ENCODE results near the gene C11orf86. TPM values are rescaled to one million over a fixed set of nuclear protein-coding genes. Genes with fewer than 3 reads are reported as not detected.

C11orf86 gene
- total RNA-seq, 2 experiments from 2014 or later = not detected

DNA sequence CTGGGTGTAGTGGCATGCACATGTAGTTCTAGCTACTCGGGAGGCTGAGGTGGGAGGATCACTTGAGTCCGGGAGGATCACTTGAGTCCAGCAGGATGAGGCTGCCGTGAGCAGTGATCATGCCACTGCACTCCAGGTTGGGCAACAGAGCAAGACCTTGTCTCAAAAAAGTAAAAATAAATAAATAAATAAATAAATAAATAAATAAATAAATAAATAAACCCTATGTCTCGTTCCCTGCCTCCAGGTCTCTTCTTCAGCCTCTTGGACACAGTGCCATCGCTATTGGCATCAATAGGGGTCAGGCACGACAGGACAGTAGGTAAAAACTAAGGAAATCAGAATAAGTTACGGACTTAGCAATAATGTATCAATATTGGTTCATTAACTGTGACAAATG lies 24.5 kb downstream of the C11orf86 start:
- Histone ChIP-seq H3K9me2 (ENCODE audit: insufficient read depth, low read length) (no peaks in the 10 kb centered on the region), H3K4me3 (ENCODE audit: low read depth, low read length, poor library complexity, severe bottlenecking) (no peak overlapping the region), H4K20me1 (ENCODE audit: insufficient read depth, low read length) (no peaks in the 10 kb centered on the region), H3K79me2 (ENCODE audit: insufficient read depth, low read depth, low read length) (no peaks in the 10 kb centered on the region), H2AFZ (ENCODE audit: low read length) (no peak overlapping the region), H3K4me1 (ENCODE audit: insufficient read depth, low read length, poor library complexity, severe bottlenecking) (no peaks in the 10 kb centered on the region), H3K4me2 (ENCODE audit: low read length) (no peak overlapping the region), H3K9me3 (ENCODE audit: low read length) (no peaks in the 10 kb centered on the region), H3K27ac (ENCODE audit: low read depth, low read length, poor library complexity, severe bottlenecking) (no peak overlapping the region), H3K36me3 (ENCODE audit: insufficient read depth, low read length) (no peaks in the 10 kb centered on the region)
- BruUV-seq (replicated peaks) = no TSS peak
- intact Hi-C loops (cut with micrococcal nuclease; ENCODE audit: unreplicated experiment) = no loop called here
- DNase-seq (ENCODE audit: low spot score) = no peak
- ChIA-PET POLR2A (no interaction called here), CTCF (ENCODE audit: unreplicated experiment) (no interaction called here)
- TF ChIP-seq EZH2phosphoT487 (IDR thresholded peaks at IDR 0.05; ENCODE audit: borderline replicate concordance, low read depth, low read length) = no peak
- TF ChIP-seq, protein P1, sequence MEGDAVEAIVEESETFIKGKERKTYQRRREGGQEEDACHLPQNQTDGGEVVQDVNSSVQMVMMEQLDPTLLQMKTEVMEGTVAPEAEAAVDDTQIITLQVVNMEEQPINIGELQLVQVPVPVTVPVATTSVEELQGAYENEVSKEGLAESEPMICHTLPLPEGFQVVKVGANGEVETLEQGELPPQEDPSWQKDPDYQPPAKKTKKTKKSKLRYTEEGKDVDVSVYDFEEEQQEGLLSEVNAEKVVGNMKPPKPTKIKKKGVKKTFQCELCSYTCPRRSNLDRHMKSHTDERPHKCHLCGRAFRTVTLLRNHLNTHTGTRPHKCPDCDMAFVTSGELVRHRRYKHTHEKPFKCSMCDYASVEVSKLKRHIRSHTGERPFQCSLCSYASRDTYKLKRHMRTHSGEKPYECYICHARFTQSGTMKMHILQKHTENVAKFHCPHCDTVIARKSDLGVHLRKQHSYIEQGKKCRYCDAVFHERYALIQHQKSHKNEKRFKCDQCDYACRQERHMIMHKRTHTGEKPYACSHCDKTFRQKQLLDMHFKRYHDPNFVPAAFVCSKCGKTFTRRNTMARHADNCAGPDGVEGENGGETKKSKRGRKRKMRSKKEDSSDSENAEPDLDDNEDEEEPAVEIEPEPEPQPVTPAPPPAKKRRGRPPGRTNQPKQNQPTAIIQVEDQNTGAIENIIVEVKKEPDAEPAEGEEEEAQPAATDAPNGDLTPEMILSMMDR (conservative IDR thresholded peaks at IDR 0.05; ENCODE audit: low read length) = no peak

GRCh38 chr11:67001332-67001731 lies 26.2 kb downstream of the C11orf86 start:
- Histone ChIP-seq H3K79me2 (ENCODE audit: insufficient read depth, low read depth, low read length) (no peaks in the 10 kb centered on the region), H2AFZ (ENCODE audit: low read length) (no peak overlapping the region), H4K20me1 (ENCODE audit: insufficient read depth, low read length) (no peaks in the 10 kb centered on the region), H3K4me2 (ENCODE audit: low read length) (no peak overlapping the region), H3K36me3 (ENCODE audit: insufficient read depth, low read length) (no peaks in the 10 kb centered on the region), H3K9me2 (ENCODE audit: insufficient read depth, low read length) (no peaks in the 10 kb centered on the region), H3K27ac (ENCODE audit: low read depth, low read length, poor library complexity, severe bottlenecking) (no peak overlapping the region), H3K9me3 (ENCODE audit: low read length) (no peaks in the 10 kb centered on the region), H3K4me1 (ENCODE audit: insufficient read depth, low read length, poor library complexity, severe bottlenecking) (peaks cover 3% of the 10 kb centered on the region), H3K4me3 (ENCODE audit: low read depth, low read length, poor library complexity, severe bottlenecking) (no peak overlapping the region)
- BruUV-seq (replicated peaks) = no TSS peak
- ChIA-PET POLR2A (interaction anchor here (0.8 kb wide), 1 partner anchor 79 kb away, joined by 3 read pairs; no protein-coding TSS in a partner anchor), CTCF (ENCODE audit: unreplicated experiment) (interaction anchor here (0.6 to 1.1 kb wide), 2 partner anchors 20 to 122 kb away, joined by 3 to 4 read pairs; no protein-coding TSS in a partner anchor)
- DNase-seq (ENCODE audit: low spot score) = no peak
- intact Hi-C loops (cut with micrococcal nuclease; ENCODE audit: unreplicated experiment) = no loop called here
- no peak for TF ChIP-seq EZH2phosphoT487 (IDR thresholded peaks at IDR 0.05; ENCODE audit: borderline replicate concordance, low read depth, low read length)
- TF ChIP-seq, protein P1 (conservative IDR thresholded peaks at IDR 0.05; ENCODE audit: low read length) = no peak

DNA sequence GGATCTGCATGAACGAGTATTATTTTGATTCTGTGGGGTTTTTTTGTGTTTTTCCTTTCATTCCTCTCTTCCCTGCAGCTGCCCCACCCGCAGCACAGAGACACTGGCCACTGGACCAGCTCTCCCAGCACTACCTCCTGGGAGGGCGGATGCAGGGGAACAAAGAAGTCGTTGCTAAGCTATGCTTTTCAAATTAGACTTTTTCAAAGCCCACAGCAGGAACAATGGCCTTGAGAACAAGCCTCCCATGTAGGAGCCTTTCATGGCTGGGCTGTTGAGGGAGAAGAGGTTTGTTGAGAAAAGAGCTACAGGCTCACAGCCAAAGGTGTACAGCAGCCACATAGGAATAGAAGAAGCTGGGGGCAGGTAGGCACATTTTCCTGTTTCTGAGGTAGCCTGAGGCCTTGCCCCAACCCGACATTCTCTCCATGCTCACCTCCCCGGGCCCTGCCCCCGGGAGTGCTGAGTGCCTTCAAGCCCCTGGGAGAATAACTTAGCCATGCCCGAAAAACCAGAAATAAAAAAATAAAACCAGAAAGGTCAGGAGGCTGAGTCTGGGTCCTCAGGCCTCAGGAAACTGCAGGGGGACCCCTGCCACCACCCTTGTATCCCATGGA lies 27.3 kb downstream of the C11orf86 start:
- Histone ChIP-seq H3K9me2 (ENCODE audit: insufficient read depth, low read length) (no peaks in the 10 kb centered on the region), H2AFZ (ENCODE audit: low read length) (no peak overlapping the region), H3K4me3 (ENCODE audit: low read depth, low read length, poor library complexity, severe bottlenecking) (no peak overlapping the region), H3K4me1 (ENCODE audit: insufficient read depth, low read length, poor library complexity, severe bottlenecking) (peaks cover 12% of the 10 kb centered on the region), H3K9me3 (ENCODE audit: low read length) (peaks cover 6% of the 10 kb centered on the region; the same call in 1 of the 2 replicates), H3K79me2 (ENCODE audit: insufficient read depth, low read depth, low read length) (no peaks in the 10 kb centered on the region), H3K27ac (ENCODE audit: low read depth, low read length, poor library complexity, severe bottlenecking) (no peak overlapping the region), H3K36me3 (ENCODE audit: insufficient read depth, low read length) (no peaks in the 10 kb centered on the region), H4K20me1 (ENCODE audit: insufficient read depth, low read length) (no peaks in the 10 kb centered on the region), H3K4me2 (ENCODE audit: low read length) (no peak overlapping the region)
- BruUV-seq (replicated peaks) = no TSS peak
- no peak for TF ChIP-seq EZH2phosphoT487 (IDR thresholded peaks at IDR 0.05; ENCODE audit: borderline replicate concordance, low read depth, low read length)
- TF ChIP-seq, protein P1 (conservative IDR thresholded peaks at IDR 0.05; ENCODE audit: low read length) = no peak
- DNase-seq (ENCODE audit: low spot score) = no peak
- ChIA-PET POLR2A (no interaction called here), CTCF (ENCODE audit: unreplicated experiment) (interaction anchor here (1.1 kb wide), 1 partner anchor 18 kb away, joined by 3 read pairs; no protein-coding TSS in a partner anchor)
- intact Hi-C loops (cut with micrococcal nuclease; ENCODE audit: unreplicated experiment) = no loop called here

Data from OCI-LY7 (cell line).